Astrocyte of the spinal cord (primary cell): ENCODE measurements around the gene ZNF438.
A peak's percentile ranks its signal among the peaks of the same experiment; 100 is the strongest.

Source experiments
- DNase-seq: peaks from one replicate; pipeline ENCODE4 v3.0.0; 2011; ENCODE audit warnings: low read depth, low spot score
- H3K4me3 ChIP-seq: 2 replicates; pipeline ENCODE4 v1.5.1; 2011; ENCODE audit warnings: low read depth, mild to moderate bottlenecking, low read length, moderate library complexity
- in situ Hi-C: cut with HindIII; loops from 2 replicates; pipeline ENCODE4 v1.10.0; 2017; ENCODE audit warnings: low sequenced_read_pairs
- TF ChIP-seq, protein P1 (sequence below): IDR thresholded peaks from 2 replicates; pipeline ENCODE4 v1.5.1; 2012; ENCODE audit warnings: low read depth, mild to moderate bottlenecking, low read length, inconsistent platforms

ZNF438 gene

GRCh38 chr10:30842894-30843293, 188.8 kb downstream of the ZNF438 start:
- in situ Hi-C loops = no loop called here
- H3K4me3 ChIP-seq = no peak overlapping the region

GRCh38 chr10:30842185-30842584, 189.5 kb downstream of the ZNF438 start:
- DNase-seq = no peak
- TF ChIP-seq, protein P1, sequence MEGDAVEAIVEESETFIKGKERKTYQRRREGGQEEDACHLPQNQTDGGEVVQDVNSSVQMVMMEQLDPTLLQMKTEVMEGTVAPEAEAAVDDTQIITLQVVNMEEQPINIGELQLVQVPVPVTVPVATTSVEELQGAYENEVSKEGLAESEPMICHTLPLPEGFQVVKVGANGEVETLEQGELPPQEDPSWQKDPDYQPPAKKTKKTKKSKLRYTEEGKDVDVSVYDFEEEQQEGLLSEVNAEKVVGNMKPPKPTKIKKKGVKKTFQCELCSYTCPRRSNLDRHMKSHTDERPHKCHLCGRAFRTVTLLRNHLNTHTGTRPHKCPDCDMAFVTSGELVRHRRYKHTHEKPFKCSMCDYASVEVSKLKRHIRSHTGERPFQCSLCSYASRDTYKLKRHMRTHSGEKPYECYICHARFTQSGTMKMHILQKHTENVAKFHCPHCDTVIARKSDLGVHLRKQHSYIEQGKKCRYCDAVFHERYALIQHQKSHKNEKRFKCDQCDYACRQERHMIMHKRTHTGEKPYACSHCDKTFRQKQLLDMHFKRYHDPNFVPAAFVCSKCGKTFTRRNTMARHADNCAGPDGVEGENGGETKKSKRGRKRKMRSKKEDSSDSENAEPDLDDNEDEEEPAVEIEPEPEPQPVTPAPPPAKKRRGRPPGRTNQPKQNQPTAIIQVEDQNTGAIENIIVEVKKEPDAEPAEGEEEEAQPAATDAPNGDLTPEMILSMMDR = peak; percentile 4
- no peak overlapping the region for H3K4me3 ChIP-seq
- in situ Hi-C loops = no loop called here

More at GRCh38 chr10:30842894-30843293, 188.8 kb downstream of the ZNF438 start:
- TF ChIP-seq, protein P1 = no peak
- peak; percentile 8 for DNase-seq

- no peak overlapping the region for H3K4me3 ChIP-seq
- TF ChIP-seq, protein P1 = no peak
- in situ Hi-C loops = no loop called here
- peak; percentile 10 for DNase-seq
Measured at GRCh38 chr10:30840395-30841050, 191.1 kb downstream of the ZNF438 start.

GRCh38 chr10:30839652-30840051, 192.0 kb downstream of the ZNF438 start:
- H3K4me3 ChIP-seq = no peak overlapping the region
- TF ChIP-seq, protein P1 = no peak
- in situ Hi-C loops = no loop called here
- no peak for DNase-seq

- no peak for DNase-seq
- in situ Hi-C loops = no loop called here
- TF ChIP-seq, protein P1 = no peak
- no peak overlapping the region for H3K4me3 ChIP-seq
Measured at GRCh38 chr10:30836406-30836805, 195.3 kb downstream of the ZNF438 start.

GRCh38 chr10:30835146-30835545, 196.5 kb downstream of the ZNF438 start:
- no peak overlapping the region for H3K4me3 ChIP-seq
- DNase-seq = no peak
- in situ Hi-C loops = no loop called here
- TF ChIP-seq, protein P1 = no peak
